ENCODE results near the gene IDH1. TPM values are rescaled to one million over a fixed set of nuclear protein-coding genes. Genes with fewer than 3 reads are reported as not detected.

Gene IDH1
- total RNA-seq, 2 experiments from 2014 or later, result 36.2 to 57.2 TPM

GRCh38 chr2:208254118-208254870, 577 bp downstream of the IDH1 start:
- ChIA-PET CTCF (ENCODE audit: unreplicated experiment) (interaction anchor here (0.6 to 3.8 kb wide), 2 partner anchors 12 to 48 kb away, joined by 4 to 17 read pairs; partner anchors contain the start of gene PIKFYVE), POLR2A (interaction anchor here (0.9 to 3.8 kb wide), 7 partner anchors 9 to 627 kb away, joined by 3 to 44 read pairs (median 5); partner anchors contain the start of gene PIKFYVE)
- peak; percentile 93 for DNase-seq (ENCODE audit: low spot score)
- Histone ChIP-seq H3K9me3 (ENCODE audit: low read length) (no peaks in the 10 kb centered on the region), H3K4me1 (ENCODE audit: insufficient read depth, low read length, poor library complexity, severe bottlenecking) (peaks cover 38% of the 10 kb centered on the region), H2AFZ (ENCODE audit: low read length) (peak overlapping the region; percentile 49; the same call in 1 of the 2 replicates), H3K79me2 (ENCODE audit: insufficient read depth, low read depth, low read length) (peaks cover 9% of the 10 kb centered on the region; the same call in 1 of the 2 replicates), H3K4me3 (ENCODE audit: low read depth, low read length, poor library complexity, severe bottlenecking) (peak overlapping the region; percentile 77), H3K27ac (ENCODE audit: low read depth, low read length, poor library complexity, severe bottlenecking) (peak overlapping the region; percentile 65), H3K4me2 (ENCODE audit: low read length) (peak overlapping the region; percentile 94), H3K9me2 (ENCODE audit: insufficient read depth, low read length) (no peaks in the 10 kb centered on the region), H3K36me3 (ENCODE audit: insufficient read depth, low read length) (peaks cover 43% of the 10 kb centered on the region), H4K20me1 (ENCODE audit: insufficient read depth, low read length) (peaks cover 4% of the 10 kb centered on the region; the same call in 1 of the 2 replicates)
- TF ChIP-seq CTCF (conservative IDR thresholded peaks at IDR 0.05; ENCODE audit: low read length), result peak; percentile 82
- no peak for TF ChIP-seq EZH2phosphoT487 (IDR thresholded peaks at IDR 0.05; ENCODE audit: borderline replicate concordance, low read depth, low read length)
- intact Hi-C loops (cut with micrococcal nuclease; ENCODE audit: unreplicated experiment), result loop anchor here (1.0 kb wide), 1 partner anchor 79 kb away; no protein-coding TSS in a partner anchor
- no TSS peak for BruUV-seq (replicated peaks)

- peak overlapping the region; percentile 49; the same call in 1 of the 2 replicates for H2AFZ ChIP-seq (ENCODE audit: low read length)
- no peaks in the 10 kb centered on the region for H3K9me2 ChIP-seq (ENCODE audit: insufficient read depth, low read length)
- TF ChIP-seq CTCF (conservative IDR thresholded peaks at IDR 0.05; ENCODE audit: low read length), result no peak
- no peak for TF ChIP-seq EZH2phosphoT487 (IDR thresholded peaks at IDR 0.05; ENCODE audit: borderline replicate concordance, low read depth, low read length)
- H3K36me3 ChIP-seq (ENCODE audit: insufficient read depth, low read length), result peaks cover 50% of the 10 kb centered on the region
- H3K4me3 ChIP-seq (ENCODE audit: low read depth, low read length, poor library complexity, severe bottlenecking), result peak overlapping the region; percentile 77
- intact Hi-C loops (cut with micrococcal nuclease; ENCODE audit: unreplicated experiment), result loop anchor here (1.0 kb wide), 1 partner anchor 78 kb away; no protein-coding TSS in a partner anchor
- peaks cover 9% of the 10 kb centered on the region; the same call in 1 of the 2 replicates for H3K79me2 ChIP-seq (ENCODE audit: insufficient read depth, low read depth, low read length)
- H3K9me3 ChIP-seq (ENCODE audit: low read length), result no peaks in the 10 kb centered on the region
- no TSS peak for BruUV-seq (replicated peaks)
- POLR2A ChIA-PET, result interaction anchor here (1.0 to 3.8 kb wide), 6 partner anchors 8 to 78 kb away, joined by 3 to 44 read pairs (median 5); partner anchors contain the start of gene PIKFYVE
- DNase-seq (ENCODE audit: low spot score), result no peak
- H3K4me2 ChIP-seq (ENCODE audit: low read length), result peak overlapping the region; percentile 94
- CTCF ChIA-PET (ENCODE audit: unreplicated experiment), result interaction anchor here (3.8 kb wide), 1 partner anchor 12 kb away, joined by 17 read pairs; the partner anchor contains the start of gene PIKFYVE
- peaks cover 4% of the 10 kb centered on the region; the same call in 1 of the 2 replicates for H4K20me1 ChIP-seq (ENCODE audit: insufficient read depth, low read length)
- peak overlapping the region; percentile 65 for H3K27ac ChIP-seq (ENCODE audit: low read depth, low read length, poor library complexity, severe bottlenecking)
- peaks cover 38% of the 10 kb centered on the region for H3K4me1 ChIP-seq (ENCODE audit: insufficient read depth, low read length, poor library complexity, severe bottlenecking)
Measured at GRCh38 chr2:208253600-208254117, 1.2 kb downstream of the IDH1 start.
